A549 (cell line): ENCODE data around the gene LUZP2. TPM values are rescaled to one million over a fixed set of nuclear protein-coding genes. Genes with fewer than 3 reads are reported as not detected.

Experiments
- ATAC-seq, 2 experiments: fragments of 200-7000 bp in 1 of 2; fragments of >200 bp in 1 of 2; cut with Nextera tagmentation in 1 of 2; cut with Tn5 transposase in 1 of 2; 3 replicates each; pipeline versions ENCODE4 v1.8.0 to v1.9.1; 2018 to 2020; ENCODE audit warnings: mild to moderate bottlenecking in 1 of 2, moderate library complexity in 1 of 2
- CTCF ChIA-PET: fragments of 300-600 bp; sonication (Branson Sonifier 250); formaldehyde crosslinking; extraction: SDS; loops from one replicate; lab custom pipeline; 2021; ENCODE audit warnings: antibody characterized with exemption, inconsistent platforms; lab: Yijun Ruan, JAX
- POLR2A ChIA-PET: fragments of 350-600 bp; formaldehyde crosslinking; extraction: SDS; loops from one replicate; lab custom pipeline; 2021; ENCODE audit warnings: antibody characterized with exemption, inconsistent platforms; lab: Yijun Ruan, JAX
- DNase-seq, 2 experiments: peaks; one replicate each; pipeline versions ENCODE4 v3.0.0 to v3.0.0-alpha.2; 2011 to 2016; ENCODE audit warnings: low read depth in 1 of 2, low spot score in 1 of 2
- FAIRE-seq: peaks from 2 replicates; lab custom pipeline; 2011; peaks lifted over from hg19 to GRCh38; lab: Jason Lieb, UNC
- H3K27ac ChIP-seq, 2 experiments: fragments of >200 bp; sonication (Bioruptor Twin); formaldehyde crosslinking; 3 replicates each; pipeline ENCODE4 v1.5.1; 2016 to 2017
- H3K4me1 ChIP-seq: fragments of >200 bp; sonication (Bioruptor Twin); formaldehyde crosslinking; 3 replicates; pipeline ENCODE4 v1.6.1; 2016
- H3K4me2 ChIP-seq: fragments of >200 bp; sonication (Bioruptor Twin); formaldehyde crosslinking; 3 replicates; pipeline ENCODE4 v1.6.1; 2016
- H3K4me3 ChIP-seq: fragments of >200 bp; sonication (Bioruptor Twin); formaldehyde crosslinking; 3 replicates; pipeline ENCODE4 v1.5.1; 2016
- H3K9me3 ChIP-seq: fragments of >200 bp; sonication (Bioruptor Twin); formaldehyde crosslinking; 3 replicates; pipeline ENCODE4 v1.6.1; 2016
- BHLHE40 ChIP-seq: IDR thresholded peaks from 2 replicates; pipeline ENCODE4 v1.6.1; 2012; ENCODE audit warnings: low read depth, low read length, inconsistent platforms
- CHD4 ChIP-seq: fragments of 200-600 bp; sonication (generic); IDR thresholded peaks from 2 replicates; pipeline ENCODE4 v1.6.1; 2016; ENCODE audit warnings: antibody characterized with exemption, mild to moderate bottlenecking, borderline replicate concordance
- EHF ChIP-seq: fragments of 250-450 bp; sonication (Bioruptor Pico); IDR thresholded peaks from 2 replicates; pipeline ENCODE4 v1.5.0; 2020; ENCODE audit warnings: mild to moderate bottlenecking
- EP300 ChIP-seq, 2 experiments: fragments of >200 bp; sonication (Bioruptor Twin); formaldehyde crosslinking; IDR thresholded peaks; 2 replicates in 1 of 2; 3 replicates in 1 of 2; pipeline ENCODE4 v1.6.1; 2016 to 2017
- FOXS1 ChIP-seq: fragments of 250-450 bp; sonication (Bioruptor Pico); IDR thresholded peaks from 2 replicates; pipeline ENCODE4 v1.5.0; 2020; ENCODE audit warnings: mild to moderate bottlenecking, moderate library complexity
- HDAC2 ChIP-seq: fragments of 200-600 bp; sonication (generic); IDR thresholded peaks from 2 replicates; pipeline ENCODE4 v1.6.1; 2016
- HEYL ChIP-seq: fragments of 250-450 bp; sonication (Bioruptor Pico); IDR thresholded peaks from 2 replicates; pipeline ENCODE4 v1.8.0; 2021; ENCODE audit warnings: mild to moderate bottlenecking, moderate library complexity
- JUNB ChIP-seq: fragments of >200 bp; sonication (Bioruptor Twin); formaldehyde crosslinking; IDR thresholded peaks from 2 replicates; pipeline ENCODE4 v1.6.1; 2016
- MAFK ChIP-seq: fragments of 450-650 bp; IDR thresholded peaks from 2 replicates; pipeline ENCODE4 v1.6.1; 2014; ENCODE audit not compliant: partially characterized antibody
- NPAS2 ChIP-seq: fragments of 250-450 bp; sonication (Bioruptor Pico); IDR thresholded peaks from 2 replicates; pipeline ENCODE4 v1.8.0; 2022; ENCODE audit warnings: mild to moderate bottlenecking, moderate library complexity, borderline replicate concordance
- NR3C1 ChIP-seq: fragments of >200 bp; sonication (Bioruptor Twin); formaldehyde crosslinking; IDR thresholded peaks from 3 replicates; pipeline ENCODE4 v1.6.1; 2017
- RCOR1 ChIP-seq: fragments of 150-350 bp; IDR thresholded peaks from 2 replicates; pipeline ENCODE4 v1.6.1; 2014; ENCODE audit warnings: antibody characterized with exemption, low read length, low read depth
- RNF2 ChIP-seq: fragments of 200-600 bp; sonication (generic); IDR thresholded peaks from 2 replicates; pipeline ENCODE4 v1.6.1; 2016; ENCODE audit warnings: low read depth, mild to moderate bottlenecking, antibody characterized with exemption, moderate library complexity, borderline replicate concordance
- SMC3 ChIP-seq: fragments of >200 bp; sonication (Bioruptor Twin); formaldehyde crosslinking; IDR thresholded peaks from 3 replicates; pipeline ENCODE4 v1.6.1; 2018; ENCODE audit warnings: inconsistent platforms
- TFCP2L1 ChIP-seq: fragments of 250-450 bp; sonication (Bioruptor Pico); IDR thresholded peaks from 2 replicates; pipeline ENCODE4 v1.5.0; 2021; ENCODE audit warnings: mild to moderate bottlenecking
- TP53 ChIP-seq: fragments of 250-450 bp; sonication (Bioruptor Pico); IDR thresholded peaks from 2 replicates; pipeline ENCODE4 v1.5.0; 2021; ENCODE audit warnings: mild to moderate bottlenecking, moderate library complexity
- ZFP36 ChIP-seq: fragments of 450-650 bp; IDR thresholded peaks from 2 replicates; pipeline ENCODE4 v1.6.1; 2014; ENCODE audit warnings: borderline replicate concordance; ENCODE audit not compliant: partially characterized antibody
- WGBS: methylation state at CpG from one replicate; pipeline ENCODE4 v1.1.6; 2017; ENCODE audit errors: missing lambda C conversion rate; 5-methylcytosine and 5-hydroxymethylcytosine counted together
- polyA plus RNA-seq, 4 experiments: library from polyadenylated mRNA; depleted of rRNA in 3 of 4; stranded (reverse); fragments of >200 nt; fragmentation: RNase III in 1 of 4; extraction: RNeasy Plus Mini Kit Qiagen cat#74134 plus additional on column Dnase treatment in 1 of 4; gene quantifications; 2 replicates in 3 of 4; 3 replicates in 1 of 4; pipeline ENCODE4 v1.2.3, GENCODE V29; 2011 to 2017
- TF ChIP-seq, protein P1 (sequence below): fragments of >200 bp; sonication (Bioruptor Twin); formaldehyde crosslinking; IDR thresholded peaks from 3 replicates; pipeline ENCODE4 v1.6.1; 2016
- TF ChIP-seq, protein P2 (sequence below): fragments of >200 bp; sonication (Bioruptor Twin); formaldehyde crosslinking; IDR thresholded peaks from 3 replicates; pipeline ENCODE4 v1.5.1; 2016
- TF ChIP-seq, protein P3 (sequence below): fragments of 250-450 bp; sonication (Bioruptor Pico); IDR thresholded peaks from 2 replicates; pipeline ENCODE4 v1.5.0; 2021; ENCODE audit warnings: mild to moderate bottlenecking, moderate library complexity, borderline replicate concordance
- TF ChIP-seq, protein P4 (sequence below): IDR thresholded peaks from 2 replicates; pipeline ENCODE4 v1.6.1; 2012; ENCODE audit warnings: low read depth, borderline replicate concordance
- TF ChIP-seq, protein P5 (sequence below): IDR thresholded peaks from 2 replicates; pipeline ENCODE4 v1.6.1; 2012

LUZP2 gene
- polyA plus RNA-seq, 2 of the 4 experiments (the other 2 are of a cell fraction): not detected

DNA sequence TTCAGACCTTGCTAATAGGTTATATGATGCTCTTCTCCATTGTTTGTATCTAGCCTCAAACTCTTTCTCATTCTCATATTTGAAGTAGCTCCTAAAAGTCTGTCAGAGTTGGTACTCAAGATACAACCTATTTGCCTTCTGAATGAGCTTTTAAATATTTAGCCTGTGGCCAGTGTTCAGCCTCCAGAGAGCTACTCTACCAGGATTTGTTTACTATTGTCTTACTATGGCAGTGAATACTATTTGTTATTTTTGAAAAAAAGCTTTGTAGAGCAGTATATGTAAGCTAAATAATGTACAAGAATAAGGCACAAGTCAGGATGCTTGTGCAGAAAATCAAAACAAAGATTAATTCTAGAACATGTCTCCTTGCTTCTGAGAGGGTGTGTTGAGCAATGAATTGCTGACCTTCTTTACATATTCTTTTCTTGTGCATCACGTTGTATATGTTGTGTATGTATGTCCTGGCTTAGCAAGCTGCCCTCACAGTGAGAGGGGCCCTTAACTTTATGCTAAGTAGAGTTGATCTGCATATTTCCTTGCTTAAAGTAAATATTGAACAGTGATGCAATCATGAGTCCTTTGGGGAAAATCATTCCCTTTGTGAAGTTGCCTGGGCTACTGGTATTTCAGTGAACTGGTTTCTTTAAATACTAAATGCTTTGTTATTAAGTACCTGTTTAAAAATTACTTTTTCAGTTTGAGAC is 438.0 kb downstream of the LUZP2 start:
- no peaks in the 10 kb centered on the region; the same call in 2 of the 3 replicates for H3K9me3 ChIP-seq
- ChIA-PET POLR2A (no interaction called here), CTCF (no interaction called here)
- no peaks in the 10 kb centered on the region for H3K4me1 ChIP-seq
- H3K4me3 ChIP-seq: no peak overlapping the region
- DNase-seq (no peak), FAIRE-seq (no peak), ATAC-seq (no peak)
- no peak overlapping the region for H3K27ac ChIP-seq
- WGBS: 0% methylated on average over 1 of the region's 1 CpG
- TF ChIP-seq HDAC2 (no peak), RNF2 (no peak), FOXS1 (CRISPR knock-in tag) (no peak), NR3C1 (no peak), MAFK (no peak), EP300 (IDR thresholded peaks at IDR 0.05) (no peak), RCOR1 (no peak), NPAS2 (CRISPR knock-in tag) (no peak), BHLHE40 (no peak), EHF (CRISPR knock-in tag) (no peak), TFCP2L1 (CRISPR knock-in tag) (no peak), JUNB (no peak), TP53 (CRISPR knock-in tag) (no peak), SMC3 (no peak)
- TF ChIP-seq, protein P1, sequence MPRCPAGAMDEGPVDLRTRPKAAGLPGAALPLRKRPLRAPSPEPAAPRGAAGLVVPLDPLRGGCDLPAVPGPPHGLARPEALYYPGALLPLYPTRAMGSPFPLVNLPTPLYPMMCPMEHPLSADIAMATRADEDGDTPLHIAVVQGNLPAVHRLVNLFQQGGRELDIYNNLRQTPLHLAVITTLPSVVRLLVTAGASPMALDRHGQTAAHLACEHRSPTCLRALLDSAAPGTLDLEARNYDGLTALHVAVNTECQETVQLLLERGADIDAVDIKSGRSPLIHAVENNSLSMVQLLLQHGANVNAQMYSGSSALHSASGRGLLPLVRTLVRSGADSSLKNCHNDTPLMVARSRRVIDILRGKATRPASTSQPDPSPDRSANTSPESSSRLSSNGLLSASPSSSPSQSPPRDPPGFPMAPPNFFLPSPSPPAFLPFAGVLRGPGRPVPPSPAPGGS: no peak
- TF ChIP-seq, protein P2, sequence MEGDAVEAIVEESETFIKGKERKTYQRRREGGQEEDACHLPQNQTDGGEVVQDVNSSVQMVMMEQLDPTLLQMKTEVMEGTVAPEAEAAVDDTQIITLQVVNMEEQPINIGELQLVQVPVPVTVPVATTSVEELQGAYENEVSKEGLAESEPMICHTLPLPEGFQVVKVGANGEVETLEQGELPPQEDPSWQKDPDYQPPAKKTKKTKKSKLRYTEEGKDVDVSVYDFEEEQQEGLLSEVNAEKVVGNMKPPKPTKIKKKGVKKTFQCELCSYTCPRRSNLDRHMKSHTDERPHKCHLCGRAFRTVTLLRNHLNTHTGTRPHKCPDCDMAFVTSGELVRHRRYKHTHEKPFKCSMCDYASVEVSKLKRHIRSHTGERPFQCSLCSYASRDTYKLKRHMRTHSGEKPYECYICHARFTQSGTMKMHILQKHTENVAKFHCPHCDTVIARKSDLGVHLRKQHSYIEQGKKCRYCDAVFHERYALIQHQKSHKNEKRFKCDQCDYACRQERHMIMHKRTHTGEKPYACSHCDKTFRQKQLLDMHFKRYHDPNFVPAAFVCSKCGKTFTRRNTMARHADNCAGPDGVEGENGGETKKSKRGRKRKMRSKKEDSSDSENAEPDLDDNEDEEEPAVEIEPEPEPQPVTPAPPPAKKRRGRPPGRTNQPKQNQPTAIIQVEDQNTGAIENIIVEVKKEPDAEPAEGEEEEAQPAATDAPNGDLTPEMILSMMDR: no peak
- TF ChIP-seq, protein P3, sequence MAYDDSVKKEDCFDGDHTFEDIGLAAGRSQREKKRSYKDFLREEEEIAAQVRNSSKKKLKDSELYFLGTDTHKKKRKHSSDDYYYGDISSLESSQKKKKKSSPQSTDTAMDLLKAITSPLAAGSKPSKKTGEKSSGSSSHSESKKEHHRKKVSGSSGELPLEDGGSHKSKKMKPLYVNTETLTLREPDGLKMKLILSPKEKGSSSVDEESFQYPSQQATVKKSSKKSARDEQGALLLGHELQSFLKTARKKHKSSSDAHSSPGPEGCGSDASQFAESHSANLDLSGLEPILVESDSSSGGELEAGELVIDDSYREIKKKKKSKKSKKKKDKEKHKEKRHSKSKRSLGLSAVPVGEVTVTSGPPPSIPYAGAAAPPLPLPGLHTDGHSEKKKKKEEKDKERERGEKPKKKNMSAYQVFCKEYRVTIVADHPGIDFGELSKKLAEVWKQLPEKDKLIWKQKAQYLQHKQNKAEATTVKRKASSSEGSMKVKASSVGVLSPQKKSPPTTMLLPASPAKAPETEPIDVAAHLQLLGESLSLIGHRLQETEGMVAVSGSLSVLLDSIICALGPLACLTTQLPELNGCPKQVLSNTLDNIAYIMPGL (CRISPR knock-in tag): no peak
- TF ChIP-seq, protein P4, sequence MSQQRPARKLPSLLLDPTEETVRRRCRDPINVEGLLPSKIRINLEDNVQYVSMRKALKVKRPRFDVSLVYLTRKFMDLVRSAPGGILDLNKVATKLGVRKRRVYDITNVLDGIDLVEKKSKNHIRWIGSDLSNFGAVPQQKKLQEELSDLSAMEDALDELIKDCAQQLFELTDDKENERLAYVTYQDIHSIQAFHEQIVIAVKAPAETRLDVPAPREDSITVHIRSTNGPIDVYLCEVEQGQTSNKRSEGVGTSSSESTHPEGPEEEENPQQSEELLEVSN: no peak
- TF ChIP-seq, protein P5, sequence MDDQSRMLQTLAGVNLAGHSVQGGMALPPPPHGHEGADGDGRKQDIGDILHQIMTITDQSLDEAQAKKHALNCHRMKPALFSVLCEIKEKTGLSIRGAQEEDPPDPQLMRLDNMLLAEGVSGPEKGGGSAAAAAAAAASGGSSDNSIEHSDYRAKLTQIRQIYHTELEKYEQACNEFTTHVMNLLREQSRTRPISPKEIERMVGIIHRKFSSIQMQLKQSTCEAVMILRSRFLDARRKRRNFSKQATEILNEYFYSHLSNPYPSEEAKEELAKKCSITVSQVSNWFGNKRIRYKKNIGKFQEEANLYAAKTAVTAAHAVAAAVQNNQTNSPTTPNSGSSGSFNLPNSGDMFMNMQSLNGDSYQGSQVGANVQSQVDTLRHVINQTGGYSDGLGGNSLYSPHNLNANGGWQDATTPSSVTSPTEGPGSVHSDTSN: no peak
- no peak overlapping the region for H3K4me2 ChIP-seq

DNA sequence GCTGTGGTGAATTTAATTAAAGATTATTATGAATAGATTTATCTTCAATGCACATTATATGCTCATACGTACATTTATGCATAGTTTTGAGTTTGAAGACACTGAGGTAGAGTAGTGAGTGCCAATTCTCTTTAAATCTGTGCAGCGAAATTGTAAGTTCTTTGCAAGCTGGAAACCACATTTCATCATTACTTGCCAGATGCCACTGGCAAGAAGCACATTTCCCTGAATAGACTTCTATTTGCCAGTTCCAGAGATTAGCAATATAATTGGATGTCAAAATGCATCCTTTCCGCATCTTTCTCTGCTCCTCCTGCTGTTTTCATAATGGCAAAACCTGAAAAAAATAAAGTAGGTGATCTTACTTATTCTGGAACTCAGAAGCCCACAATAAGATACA is 448.0 kb downstream of the LUZP2 start:
- Histone ChIP-seq H3K9me3 (no peaks in the 10 kb centered on the region), H3K4me1 (no peaks in the 10 kb centered on the region), H3K4me2 (no peak overlapping the region), H3K4me3 (no peak overlapping the region)
- ATAC-seq (no peak), FAIRE-seq (no peak)
- POLR2A ChIA-PET: no interaction called here
- 4% methylated on average over 3 of the region's 3 CpGs for WGBS
- TF ChIP-seq, protein P1: no peak
- TF ChIP-seq HEYL (CRISPR knock-in tag): no peak
- no peak for TF ChIP-seq ZFP36
- no peak for TF ChIP-seq CHD4
- TF ChIP-seq, all 56 proteins: peak for 0
- CTCF ChIA-PET: no interaction called here
- no peak overlapping the region for H3K27ac ChIP-seq
- no peak for DNase-seq
